Right forelimb (tissue), 1 donor: ENCODE results near the gene SLC35G2.
A peak's percentile ranks its signal among the peaks of the same experiment; 100 is the strongest.
"Not testable (repeated sequence)": the region's sequence is repeated elsewhere in the genome, so short reads cannot be mapped to it uniquely, and the experiment has no call there.

Experiments used
- DNase-seq: peaks from one replicate; pipeline ENCODE4 v3.0.0-alpha.2; 2018

The SLC35G2 gene

GRCh38 chr3:136835813-136836510 is 17.0 kb downstream of the SLC35G2 start:
- DNase-seq, result no peak

DNA sequence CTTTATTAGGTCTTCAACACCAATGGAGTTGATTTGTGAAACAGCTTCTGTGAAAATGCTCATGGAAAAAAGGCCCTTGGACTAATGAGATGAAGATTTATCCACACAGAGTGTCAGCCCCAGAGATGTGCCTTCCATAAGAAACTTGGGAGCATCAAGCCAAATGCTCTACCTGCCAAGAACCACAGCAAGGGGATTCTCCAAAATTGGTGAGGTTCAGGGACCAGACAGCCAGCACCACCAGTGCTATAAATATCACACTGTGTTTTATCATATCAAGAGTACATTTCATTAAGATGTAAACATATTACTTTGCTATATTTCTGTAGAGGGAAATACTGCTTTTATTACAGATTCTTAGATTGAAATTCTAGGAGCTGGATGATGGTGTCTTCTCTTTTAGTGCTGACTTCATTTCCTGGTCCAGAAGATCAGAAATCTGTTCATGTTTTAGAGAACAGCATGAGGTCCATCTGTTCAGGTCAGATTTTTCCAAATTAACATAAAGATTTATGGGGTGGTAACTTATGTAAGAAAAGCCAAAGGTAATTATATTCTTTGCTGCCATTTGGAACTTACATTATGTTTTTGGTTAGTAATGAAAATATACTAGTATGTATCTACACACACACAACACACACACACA is 17.7 kb downstream of the SLC35G2 start:
- no peak for DNase-seq

GRCh38 chr3:136838641-136839555 is 20.0 kb downstream of the SLC35G2 start:
- no peak for DNase-seq

DNA sequence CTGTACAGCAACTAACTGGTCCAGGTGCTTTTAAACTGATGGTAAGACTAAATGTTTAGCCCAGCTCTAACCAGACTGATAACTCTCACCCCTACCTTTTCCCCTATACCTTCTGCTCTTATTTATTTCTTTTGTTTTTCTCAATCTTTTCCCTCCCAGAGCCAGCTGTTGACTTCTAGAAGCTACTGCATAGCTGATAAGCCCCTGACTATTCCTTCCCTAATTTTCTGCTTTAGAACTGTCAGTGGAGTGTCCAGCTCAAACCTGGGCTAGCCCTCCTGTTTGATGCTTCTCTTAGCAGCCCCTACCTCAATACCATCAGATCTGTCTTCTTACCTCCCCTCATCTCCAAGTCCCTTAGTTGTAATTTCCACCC is 20.6 kb downstream of the SLC35G2 start:
- no peak for DNase-seq

DNA sequence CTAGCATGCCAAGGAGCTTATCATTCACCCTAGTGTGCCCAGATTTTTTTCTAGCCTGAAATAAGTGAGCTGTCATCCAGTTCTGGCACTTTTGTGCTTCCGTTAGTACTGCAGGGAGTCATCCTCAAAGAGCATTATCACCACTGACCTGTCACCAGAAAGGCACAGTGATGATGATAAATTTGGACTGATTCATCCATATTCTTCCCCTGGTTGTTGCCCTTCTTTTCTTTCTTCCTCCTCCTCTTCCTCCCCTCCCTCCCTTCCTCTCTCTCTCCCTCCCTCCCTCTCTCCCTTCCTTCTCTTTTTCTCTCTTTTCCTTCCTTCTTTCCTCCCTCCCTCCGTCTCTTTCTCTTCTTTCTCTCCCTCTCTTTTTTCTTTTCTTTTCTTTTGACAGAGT is 21.3 kb downstream of the SLC35G2 start:
- DNase-seq, result no peak

- DNase-seq, result no peak
These were observed 23.4 kb downstream of the SLC35G2 start for GRCh38 chr3:136842294-136842693.

DNA sequence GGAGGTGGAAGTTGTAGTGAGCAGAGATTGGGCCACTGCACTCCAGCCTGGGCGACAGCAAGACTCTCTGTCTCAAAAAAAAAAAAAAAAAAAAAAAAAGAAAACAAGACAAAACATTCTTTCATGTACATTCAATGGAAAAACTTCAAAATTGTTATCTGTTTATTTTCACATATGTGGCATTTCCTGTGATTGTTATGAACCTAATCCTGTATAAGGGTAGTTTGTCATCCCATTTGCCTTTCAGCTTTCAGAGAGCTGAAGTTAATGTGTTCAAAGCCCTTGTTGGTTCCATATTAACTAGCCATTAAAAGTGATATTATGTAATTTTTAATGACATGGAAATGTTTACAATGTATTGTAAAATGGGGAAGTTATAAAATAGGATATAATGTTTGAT is 25.8 kb downstream of the SLC35G2 start:
- DNase-seq, result no peak

DNA sequence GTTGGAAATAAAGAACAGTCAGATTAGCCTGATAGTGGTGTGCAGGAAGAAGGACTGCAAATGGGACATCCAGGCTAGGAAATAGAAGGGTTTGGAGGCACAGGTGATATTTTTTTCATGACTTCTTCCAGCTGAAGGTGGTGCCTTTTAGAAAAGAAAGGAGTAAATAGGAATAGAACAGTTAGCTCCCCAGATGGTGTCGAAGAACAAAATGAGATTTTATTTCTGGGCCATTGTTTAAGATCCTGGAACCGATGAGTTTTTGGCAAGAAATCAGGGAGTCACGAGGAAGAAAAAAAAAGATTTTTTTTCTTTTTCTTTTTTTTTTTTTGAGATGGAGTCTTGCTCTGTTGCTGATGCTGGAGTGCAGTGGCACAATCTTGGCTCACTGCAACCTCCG is 33.3 kb downstream of the SLC35G2 start:
- DNase-seq, result no peak

DNA sequence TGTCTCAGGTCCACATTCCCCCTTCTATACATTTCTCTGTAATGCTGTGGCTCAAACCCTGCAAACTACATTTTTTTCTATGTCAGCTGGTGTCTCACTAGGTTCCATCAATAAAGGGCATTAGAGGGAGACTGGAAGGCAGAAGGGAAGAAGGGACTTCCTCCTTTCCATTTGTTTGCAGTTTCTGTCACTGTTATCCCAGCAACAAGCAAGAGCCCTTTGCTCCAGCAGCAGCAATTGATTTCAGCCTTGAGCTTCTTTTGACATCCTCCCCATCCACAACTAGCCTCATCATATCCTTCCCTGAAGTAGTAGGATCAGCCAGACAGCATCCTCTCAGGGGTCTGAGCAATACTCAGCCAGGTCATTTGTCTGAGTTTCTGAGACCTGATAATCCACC is 37.7 kb downstream of the SLC35G2 start:
- no peak for DNase-seq

GRCh38 chr3:136858381-136858780 is 39.5 kb downstream of the SLC35G2 start:
- no peak for DNase-seq

DNA sequence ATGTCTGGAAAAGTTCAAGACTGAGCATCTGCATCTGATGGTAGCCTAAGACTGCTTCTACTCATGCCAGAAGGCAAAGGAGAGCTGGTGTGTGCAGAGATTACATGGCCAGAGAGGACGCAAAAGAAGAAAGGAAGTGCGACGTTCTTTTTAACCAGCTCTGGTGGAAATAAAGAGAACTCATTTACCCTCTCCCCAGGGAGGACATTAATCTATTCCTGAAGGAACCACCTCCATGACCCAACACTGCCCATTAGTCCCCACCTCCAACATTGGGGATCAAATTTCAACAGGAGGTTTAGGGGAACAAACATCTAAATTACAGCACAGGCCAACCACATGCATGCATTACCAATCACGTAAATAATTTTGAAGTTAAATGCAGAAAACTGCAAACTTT is 41.6 kb downstream of the SLC35G2 start:
- no peak for DNase-seq

DNA sequence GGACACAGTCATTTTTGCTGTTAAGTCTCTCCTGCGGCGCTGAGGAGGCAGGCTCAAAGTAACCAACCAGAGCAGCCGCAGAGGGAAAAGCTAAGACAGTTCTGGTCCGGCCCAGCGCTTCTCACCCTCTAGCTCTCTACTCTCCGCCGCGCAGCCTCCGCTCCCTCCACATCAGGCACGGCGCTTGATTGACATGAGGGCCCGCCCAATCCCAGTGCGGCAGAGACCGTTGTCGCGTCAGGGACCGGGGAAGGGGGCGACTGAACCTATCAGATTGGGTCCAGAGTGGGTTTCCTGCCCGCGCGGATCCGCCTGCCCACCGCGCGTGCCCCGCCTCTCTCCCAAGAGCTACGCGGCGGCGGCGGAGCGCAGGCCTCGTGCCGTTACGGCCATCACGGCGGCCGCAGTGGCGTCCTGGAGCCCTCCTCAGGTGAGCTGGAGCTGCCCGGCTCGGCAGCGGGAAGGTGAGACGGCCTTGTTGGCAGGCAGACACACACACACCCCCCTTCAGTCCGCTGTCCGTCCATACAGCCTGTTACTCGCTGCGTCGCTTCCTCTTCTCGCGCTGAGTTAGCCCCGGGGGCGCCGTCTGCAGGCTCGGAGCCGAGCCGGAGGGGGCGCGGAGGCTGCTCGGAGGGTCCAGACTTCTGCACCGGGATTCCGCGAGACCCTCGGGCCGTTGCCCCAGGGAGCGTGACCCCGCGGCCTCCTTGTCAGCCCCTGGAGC is 43.1 kb downstream of the SLC35G2 start, which contains the start of gene NCK1:
Gene NCK1 (plus strand): TSS at position 319 of the 727 bp plus-strand sequence. CDS start 65,794 bp downstream, outside the sequence.
- peak; percentile 97 for DNase-seq

- no peak for DNase-seq
These were observed 43.8 kb downstream of the SLC35G2 start for GRCh38 chr3:136862617-136863322.

DNA sequence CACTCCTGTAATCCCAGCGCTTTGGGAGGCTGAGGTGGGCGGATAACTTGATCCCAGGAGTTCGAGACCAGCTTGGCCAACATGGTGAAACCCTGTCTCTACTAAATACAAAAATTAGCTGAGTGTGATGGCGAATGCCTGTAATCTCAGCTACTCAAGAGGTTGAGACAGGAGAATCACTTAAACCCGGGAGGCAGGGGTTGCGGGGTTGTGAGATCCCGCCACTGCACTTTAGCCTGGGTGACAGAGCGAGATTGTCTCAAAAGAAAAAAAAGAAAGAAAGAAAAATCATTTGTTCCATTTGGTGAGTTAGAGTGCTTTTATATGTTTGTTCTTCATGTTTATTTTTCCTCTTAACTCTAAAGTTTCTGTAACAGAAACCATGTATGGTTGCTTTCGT is 50.4 kb downstream of the SLC35G2 start:
- no peak for DNase-seq

GRCh38 chr3:136872258-136872657 is 53.3 kb downstream of the SLC35G2 start:
- DNase-seq, result not testable (repeated sequence)

DNA sequence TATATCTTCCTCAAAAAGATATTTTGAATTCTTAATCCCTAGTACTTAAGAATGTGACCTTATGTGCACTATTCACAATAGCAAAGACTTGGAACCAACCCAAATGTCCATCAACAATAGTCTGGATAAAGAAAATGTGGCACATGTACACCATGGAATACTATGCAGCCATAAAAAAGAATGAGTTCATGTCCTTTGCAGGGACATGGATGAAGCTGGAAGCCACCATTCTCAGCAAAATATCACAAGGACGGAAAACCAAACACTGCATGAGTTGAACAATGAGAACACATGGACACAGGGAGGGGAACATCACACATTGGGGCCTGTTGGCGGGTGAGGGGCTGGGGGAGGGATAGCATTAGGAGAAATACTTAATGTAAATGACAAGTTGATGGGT is 60.6 kb downstream of the SLC35G2 start:
- DNase-seq, result not testable (repeated sequence)

- no peak for DNase-seq
These were observed 63.6 kb downstream of the SLC35G2 start for GRCh38 chr3:136882571-136882970.

- DNase-seq, result no peak
These were observed 65.2 kb downstream of the SLC35G2 start for GRCh38 chr3:136883967-136884720.

DNA sequence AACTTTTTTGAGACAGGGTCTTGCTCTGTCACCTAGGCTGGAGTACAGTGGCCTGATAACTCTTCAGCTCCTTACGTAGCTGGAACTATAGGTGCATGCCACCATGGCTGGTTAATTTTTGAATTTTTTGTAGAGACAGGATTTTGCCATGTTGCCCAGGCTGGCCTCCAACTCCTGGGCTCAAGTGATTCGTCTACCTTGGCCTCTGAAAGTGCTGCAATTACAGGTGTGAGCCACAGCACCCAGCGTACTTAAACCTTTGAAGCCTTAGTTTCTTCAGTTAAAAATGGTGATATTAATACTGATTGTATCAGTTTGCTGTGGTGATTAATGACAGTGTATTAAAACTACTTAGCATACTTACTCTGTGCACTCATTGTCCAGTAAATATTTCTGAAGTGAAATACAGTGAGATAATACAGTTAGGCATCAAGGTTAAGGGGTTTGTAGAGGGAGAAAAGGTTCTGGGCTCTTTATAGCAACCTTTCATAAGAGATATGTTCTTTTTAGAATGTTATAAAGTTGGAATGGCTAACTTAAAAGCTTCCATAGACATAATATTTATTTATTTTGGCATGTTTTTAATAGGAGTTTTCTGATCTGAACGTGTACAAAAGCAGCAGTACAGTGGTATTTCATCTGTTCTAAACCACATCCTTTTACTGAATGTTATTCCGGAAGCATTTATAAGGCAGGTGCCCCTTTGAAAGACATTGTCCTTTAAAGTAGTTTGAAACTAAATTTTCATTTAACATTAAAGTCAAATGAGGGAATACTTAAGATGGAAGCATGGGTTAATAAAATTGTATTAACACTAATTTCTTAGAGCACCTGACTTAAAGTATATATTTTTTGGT is 66.7 kb downstream of the SLC35G2 start:
- no peak for DNase-seq

GRCh38 chr3:136889947-136890346 is 71.0 kb downstream of the SLC35G2 start:
- no peak for DNase-seq
